Measurements from ENCODE around the gene PPP2R5A.

DNA sequence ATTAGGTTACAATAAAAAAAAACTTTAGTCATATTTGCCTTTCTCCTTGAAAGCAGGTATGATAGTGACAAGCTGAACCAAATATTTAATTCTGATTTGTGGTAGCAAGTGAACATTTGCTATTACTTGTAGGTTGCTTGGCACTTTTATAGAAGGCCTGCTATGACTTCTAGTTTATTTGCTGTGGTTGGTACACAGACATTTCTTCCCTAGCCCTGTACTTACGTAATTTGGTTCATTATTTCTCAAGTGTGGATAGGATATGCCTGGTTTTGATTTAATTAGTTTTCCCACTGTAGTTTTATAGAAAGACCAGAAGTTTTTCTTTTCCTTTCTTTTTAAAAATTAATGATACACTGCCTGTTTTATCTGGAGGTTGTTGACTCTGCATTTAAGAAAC is 55.9 kb downstream of the PPP2R5A start:
- TF ChIP-seq, protein P1, sequence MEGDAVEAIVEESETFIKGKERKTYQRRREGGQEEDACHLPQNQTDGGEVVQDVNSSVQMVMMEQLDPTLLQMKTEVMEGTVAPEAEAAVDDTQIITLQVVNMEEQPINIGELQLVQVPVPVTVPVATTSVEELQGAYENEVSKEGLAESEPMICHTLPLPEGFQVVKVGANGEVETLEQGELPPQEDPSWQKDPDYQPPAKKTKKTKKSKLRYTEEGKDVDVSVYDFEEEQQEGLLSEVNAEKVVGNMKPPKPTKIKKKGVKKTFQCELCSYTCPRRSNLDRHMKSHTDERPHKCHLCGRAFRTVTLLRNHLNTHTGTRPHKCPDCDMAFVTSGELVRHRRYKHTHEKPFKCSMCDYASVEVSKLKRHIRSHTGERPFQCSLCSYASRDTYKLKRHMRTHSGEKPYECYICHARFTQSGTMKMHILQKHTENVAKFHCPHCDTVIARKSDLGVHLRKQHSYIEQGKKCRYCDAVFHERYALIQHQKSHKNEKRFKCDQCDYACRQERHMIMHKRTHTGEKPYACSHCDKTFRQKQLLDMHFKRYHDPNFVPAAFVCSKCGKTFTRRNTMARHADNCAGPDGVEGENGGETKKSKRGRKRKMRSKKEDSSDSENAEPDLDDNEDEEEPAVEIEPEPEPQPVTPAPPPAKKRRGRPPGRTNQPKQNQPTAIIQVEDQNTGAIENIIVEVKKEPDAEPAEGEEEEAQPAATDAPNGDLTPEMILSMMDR (tag by site-specific recombination; IDR thresholded peaks at IDR 0.05) = no peak
- no peak for TF ChIP-seq ZNF701 (tag by site-specific recombination; IDR thresholded peaks at IDR 0.05)
- TF ChIP-seq, protein P2, sequence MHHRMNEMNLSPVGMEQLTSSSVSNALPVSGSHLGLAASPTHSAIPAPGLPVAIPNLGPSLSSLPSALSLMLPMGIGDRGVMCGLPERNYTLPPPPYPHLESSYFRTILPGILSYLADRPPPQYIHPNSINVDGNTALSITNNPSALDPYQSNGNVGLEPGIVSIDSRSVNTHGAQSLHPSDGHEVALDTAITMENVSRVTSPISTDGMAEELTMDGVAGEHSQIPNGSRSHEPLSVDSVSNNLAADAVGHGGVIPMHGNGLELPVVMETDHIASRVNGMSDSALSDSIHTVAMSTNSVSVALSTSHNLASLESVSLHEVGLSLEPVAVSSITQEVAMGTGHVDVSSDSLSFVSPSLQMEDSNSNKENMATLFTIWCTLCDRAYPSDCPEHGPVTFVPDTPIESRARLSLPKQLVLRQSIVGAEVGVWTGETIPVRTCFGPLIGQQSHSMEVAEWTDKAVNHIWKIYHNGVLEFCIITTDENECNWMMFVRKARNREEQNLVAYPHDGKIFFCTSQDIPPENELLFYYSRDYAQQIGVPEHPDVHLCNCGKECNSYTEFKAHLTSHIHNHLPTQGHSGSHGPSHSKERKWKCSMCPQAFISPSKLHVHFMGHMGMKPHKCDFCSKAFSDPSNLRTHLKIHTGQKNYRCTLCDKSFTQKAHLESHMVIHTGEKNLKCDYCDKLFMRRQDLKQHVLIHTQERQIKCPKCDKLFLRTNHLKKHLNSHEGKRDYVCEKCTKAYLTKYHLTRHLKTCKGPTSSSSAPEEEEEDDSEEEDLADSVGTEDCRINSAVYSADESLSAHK (tag by site-specific recombination; IDR thresholded peaks at IDR 0.05) = no peak
- no peak for TF ChIP-seq ZNF155 (tag by site-specific recombination; IDR thresholded peaks at IDR 0.05)
- no peak for TF ChIP-seq ZBTB17 (tag by site-specific recombination; IDR thresholded peaks at IDR 0.05)

Data from HEK293 (cell line).